Gastroesophageal sphincter (tissue), 3 donors: Measurements from ENCODE around the gene DACH1.

Source experiments
- POLR2AphosphoS5 ChIP-seq: sonication (generic); formaldehyde crosslinking; IDR thresholded peaks from one replicate; pipeline ENCODE4 v1.6.1; 2017; ENCODE audit warnings: antibody characterized with exemption
- TF ChIP-seq, protein P1 (sequence below), 4 experiments: fragments of 200-600 bp in 2 of 4; fragments of 450-650 bp in 2 of 4; sonication (generic) in 1 of 4; IDR thresholded peaks; one replicate each; pipeline ENCODE4 v1.5.1; 2017 to 2019; ENCODE audit warnings: antibody characterized with exemption in 4 of 4, mild to moderate bottlenecking in 2 of 4, moderate library complexity in 2 of 4

DNA sequence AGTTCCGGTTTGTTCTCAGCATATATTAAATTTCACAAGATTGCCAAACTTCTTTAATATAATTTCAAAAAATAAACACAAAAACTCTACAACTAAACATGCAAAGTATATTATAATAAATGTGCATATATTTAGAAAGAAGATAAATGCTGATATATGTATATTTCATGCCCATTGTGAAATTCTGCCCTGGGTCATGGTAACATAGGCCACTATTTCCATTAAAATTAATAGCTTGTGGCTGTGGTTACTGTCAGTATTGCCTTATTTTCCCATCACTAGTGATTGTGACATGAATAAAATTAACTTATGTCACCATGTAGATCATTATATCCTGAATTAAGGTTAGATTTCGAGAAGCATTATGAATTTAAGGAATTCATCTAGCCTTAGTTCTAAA lies 410.9 kb downstream of the DACH1 start:
- TF ChIP-seq POLR2AphosphoS5: no peak
- TF ChIP-seq, protein P1, sequence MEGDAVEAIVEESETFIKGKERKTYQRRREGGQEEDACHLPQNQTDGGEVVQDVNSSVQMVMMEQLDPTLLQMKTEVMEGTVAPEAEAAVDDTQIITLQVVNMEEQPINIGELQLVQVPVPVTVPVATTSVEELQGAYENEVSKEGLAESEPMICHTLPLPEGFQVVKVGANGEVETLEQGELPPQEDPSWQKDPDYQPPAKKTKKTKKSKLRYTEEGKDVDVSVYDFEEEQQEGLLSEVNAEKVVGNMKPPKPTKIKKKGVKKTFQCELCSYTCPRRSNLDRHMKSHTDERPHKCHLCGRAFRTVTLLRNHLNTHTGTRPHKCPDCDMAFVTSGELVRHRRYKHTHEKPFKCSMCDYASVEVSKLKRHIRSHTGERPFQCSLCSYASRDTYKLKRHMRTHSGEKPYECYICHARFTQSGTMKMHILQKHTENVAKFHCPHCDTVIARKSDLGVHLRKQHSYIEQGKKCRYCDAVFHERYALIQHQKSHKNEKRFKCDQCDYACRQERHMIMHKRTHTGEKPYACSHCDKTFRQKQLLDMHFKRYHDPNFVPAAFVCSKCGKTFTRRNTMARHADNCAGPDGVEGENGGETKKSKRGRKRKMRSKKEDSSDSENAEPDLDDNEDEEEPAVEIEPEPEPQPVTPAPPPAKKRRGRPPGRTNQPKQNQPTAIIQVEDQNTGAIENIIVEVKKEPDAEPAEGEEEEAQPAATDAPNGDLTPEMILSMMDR (IDR thresholded peaks at IDR 0.05): no peak
